GM08714 (cell line): ENCODE results near the gene TPSD1.
"Not testable (repeated sequence)": the region's sequence is repeated elsewhere in the genome, so short reads cannot be mapped to it uniquely, and the experiment has no call there.

Source experiments
- H3K4me3 ChIP-seq: fragments of 200-500 bp; sonication (Bioruptor generic); 2 replicates; pipeline ENCODE4 v1.5.1; 2014; ENCODE audit warnings: mild to moderate bottlenecking, low read length, inconsistent platforms
- ZNF274 ChIP-seq: IDR thresholded peaks from 2 replicates; pipeline ENCODE4 v1.6.1; 2012; ENCODE audit warnings: mild to moderate bottlenecking, low read depth, low read length

TPSD1 gene

DNA sequence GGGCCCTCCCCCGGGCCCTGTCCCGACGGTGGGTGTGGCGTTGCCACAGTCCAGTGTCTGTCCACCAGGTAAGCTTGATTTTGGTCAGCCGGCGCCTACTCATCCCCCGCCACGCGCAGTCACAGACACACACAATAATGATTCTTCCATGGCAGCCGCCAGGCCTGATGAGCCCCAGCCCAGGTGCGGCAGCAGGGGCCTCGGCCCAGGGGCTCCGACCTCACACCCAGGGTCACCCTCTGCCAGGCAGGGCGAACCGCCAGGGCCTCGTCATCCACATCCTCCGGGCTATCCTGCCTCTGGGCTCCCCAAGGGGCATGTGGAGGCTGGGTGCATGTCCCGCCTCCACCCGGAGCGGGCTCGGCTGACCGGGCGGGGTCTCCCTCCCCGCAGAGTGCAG is 38.3 kb upstream of the TPSD1 start:
- no peak for TF ChIP-seq ZNF274
- no peak overlapping the region for H3K4me3 ChIP-seq

DNA sequence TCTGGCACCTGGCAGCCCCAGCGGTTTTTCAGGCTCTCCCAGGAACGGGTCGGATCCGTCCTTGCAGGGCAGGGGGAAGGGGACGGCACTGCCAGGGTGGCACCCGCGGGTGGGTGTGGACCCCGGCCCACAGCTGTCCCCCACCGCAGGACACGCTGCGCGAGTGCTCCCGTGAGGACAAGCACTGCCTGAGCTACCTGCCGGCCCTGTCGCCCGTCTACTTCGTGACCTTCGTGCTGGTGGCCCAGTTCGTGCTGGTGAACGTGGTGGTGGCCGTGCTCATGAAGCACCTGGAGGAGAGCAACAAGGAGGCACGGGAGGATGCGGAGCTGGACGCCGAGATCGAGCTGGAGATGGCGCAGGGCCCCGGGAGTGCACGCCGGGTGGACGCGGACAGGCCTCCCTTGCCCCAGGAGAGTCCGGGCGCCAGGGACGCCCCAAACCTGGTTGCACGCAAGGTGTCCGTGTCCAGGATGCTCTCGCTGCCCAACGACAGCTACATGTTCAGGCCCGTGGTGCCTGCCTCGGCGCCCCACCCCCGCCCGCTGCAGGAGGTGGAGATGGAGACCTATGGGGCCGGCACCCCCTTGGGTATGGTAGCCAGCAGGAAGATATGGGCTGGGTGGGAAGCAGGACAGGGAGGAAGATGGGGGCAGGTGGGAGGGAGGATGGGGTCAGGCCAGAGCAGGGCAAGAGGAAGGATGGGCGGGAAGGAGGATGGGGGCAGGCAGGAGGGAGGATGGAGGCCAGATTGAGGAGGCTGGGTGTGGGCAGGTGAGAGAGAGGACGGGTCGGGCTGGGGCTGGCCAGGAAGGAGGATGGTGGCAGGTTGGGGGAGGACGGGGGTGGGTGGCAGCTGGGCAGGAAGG is 37.6 kb upstream of the TPSD1 start:
- TF ChIP-seq ZNF274: no peak
- no peak overlapping the region for H3K4me3 ChIP-seq

- TF ChIP-seq ZNF274: no peak
- no peak overlapping the region for H3K4me3 ChIP-seq
Observed at GRCh38 chr16:1218930-1219611, 36.8 kb upstream of the TPSD1 start.

DNA sequence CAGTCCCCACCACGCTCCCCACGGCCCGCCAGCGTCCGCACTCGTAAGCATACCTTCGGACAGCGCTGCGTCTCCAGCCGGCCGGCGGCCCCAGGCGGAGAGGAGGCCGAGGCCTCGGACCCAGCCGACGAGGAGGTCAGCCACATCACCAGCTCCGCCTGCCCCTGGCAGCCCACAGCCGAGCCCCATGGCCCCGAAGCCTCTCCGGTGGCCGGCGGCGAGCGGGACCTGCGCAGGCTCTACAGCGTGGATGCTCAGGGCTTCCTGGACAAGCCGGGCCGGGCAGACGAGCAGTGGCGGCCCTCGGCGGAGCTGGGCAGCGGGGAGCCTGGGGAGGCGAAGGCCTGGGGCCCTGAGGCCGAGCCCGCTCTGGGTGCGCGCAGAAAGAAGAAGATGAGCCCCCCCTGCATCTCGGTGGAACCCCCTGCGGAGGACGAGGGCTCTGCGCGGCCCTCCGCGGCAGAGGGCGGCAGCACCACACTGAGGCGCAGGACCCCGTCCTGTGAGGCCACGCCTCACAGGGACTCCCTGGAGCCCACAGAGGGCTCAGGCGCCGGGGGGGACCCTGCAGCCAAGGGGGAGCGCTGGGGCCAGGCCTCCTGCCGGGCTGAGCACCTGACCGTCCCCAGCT is 35.7 kb upstream of the TPSD1 start:
- no peak for TF ChIP-seq ZNF274
- no peak overlapping the region for H3K4me3 ChIP-seq

- no peak for TF ChIP-seq ZNF274
- H3K4me3 ChIP-seq: no peak overlapping the region
Observed at GRCh38 chr16:1220841-1221627, 34.8 kb upstream of the TPSD1 start.

DNA sequence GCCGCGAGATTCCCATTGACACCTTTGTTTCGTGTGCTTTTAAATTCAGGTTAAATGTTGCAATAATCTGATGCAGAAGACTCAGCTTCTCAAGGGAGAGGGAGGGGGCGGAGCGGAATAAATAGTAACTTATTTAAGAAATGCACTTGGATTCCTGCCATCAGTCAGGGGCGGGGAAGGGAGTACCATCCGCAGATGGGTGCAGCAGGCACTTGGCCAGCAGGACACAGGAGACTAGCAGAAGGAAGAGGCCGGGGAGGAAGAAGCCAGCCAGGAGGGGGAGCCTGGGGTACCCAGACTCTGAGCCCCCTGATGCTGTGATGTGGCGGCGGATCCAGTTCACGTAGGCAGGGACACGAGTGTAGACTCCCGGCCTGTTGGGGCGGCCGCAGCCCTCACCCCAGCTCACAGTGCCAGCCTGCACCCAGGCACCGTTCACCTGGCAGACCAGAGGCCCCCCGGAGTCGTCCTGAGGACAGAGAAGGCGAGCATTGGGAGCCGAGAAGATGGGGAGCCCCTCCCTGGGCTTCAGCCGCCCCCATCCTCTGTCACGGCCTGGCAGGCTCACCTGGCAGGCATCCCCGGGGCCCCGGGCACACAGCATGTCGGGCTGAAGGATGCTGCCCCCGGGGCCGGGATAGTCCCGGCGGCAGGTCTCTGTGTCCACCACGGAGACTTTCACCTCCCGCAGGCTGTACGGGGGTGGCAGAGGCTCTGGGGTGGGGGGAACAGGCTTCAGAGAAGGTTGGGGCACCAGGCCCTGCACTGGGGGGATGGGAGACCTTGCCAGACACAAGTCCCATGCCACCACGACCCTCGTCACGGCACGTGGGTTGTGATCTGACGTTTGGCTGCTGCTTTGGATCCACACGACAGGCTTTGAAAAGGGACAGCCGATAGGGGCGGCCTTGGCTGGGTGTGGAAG is 34.0 kb upstream of the TPSD1 start:
- no peak overlapping the region for H3K4me3 ChIP-seq
- no peak for TF ChIP-seq ZNF274

GRCh38 chr16:1222553-1223354 is 33.1 kb upstream of the TPSD1 start:
- TF ChIP-seq ZNF274: no peak
- no peak overlapping the region for H3K4me3 ChIP-seq

DNA sequence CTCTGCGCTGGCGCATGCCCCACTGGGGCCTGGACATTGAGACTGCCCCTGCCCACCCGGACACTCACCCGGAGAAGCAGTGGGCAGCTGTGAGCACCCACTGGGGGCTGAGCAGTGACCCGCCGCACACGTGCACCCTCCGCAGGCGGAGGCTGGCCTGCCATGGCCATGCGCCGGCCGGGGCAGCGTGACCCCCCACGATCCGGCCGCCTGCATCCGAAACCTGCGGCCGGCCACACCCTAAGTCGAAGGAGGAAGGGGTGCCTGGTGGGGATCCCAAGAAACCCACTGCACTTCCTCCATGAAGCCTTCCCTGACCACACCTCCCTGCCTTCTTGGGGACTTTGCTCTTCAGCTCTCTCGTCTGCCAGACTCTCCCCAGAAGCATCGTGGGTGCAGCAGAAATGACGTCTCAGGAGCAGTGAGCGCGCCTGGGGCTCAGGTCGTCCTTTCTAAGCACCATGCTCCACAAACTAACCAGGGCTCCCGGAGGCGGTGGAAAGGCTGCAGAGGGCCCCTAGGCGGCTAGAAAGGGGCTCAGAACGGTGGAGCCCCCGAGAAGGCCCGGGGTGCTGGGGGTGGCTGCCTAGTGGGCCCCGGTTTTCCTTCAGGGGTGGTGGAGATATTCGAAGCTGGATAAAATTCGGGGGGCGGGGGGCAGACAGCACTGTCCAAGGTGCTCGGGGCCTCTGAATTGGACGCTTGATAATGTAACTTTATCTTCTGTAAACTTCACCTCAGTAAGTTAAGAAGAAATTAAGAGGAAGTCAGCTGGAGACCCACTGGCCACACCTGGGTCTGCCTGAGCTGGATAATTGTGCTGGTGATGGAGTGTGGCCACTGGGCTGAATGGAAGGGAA is 32.3 kb upstream of the TPSD1 start:
- TF ChIP-seq ZNF274: no peak

DNA sequence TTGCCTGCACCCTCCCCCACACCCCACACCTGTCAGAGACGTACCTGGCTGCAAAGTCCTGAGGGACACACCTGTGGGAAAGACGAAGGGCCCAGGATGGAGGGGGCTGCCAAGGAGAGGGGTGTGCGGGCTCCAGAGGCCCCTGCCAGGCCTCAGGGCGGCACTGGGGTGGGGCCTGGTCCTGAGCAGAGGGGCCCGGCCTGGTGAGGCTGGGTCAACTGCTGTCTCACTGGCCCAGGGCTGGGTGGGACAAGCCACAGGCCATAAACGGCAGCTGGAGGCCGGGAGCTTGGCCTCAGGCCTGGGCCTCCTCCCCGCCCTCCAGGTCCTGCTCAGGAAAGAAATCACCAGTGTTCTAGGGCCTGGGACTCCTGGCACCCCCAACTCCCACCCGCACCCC is 31.3 kb upstream of the TPSD1 start:
- no peak for TF ChIP-seq ZNF274
- H3K4me3 ChIP-seq: no peak overlapping the region

More for the DNA sequence above, 32.3 kb upstream of the TPSD1 start:
- no peak overlapping the region for H3K4me3 ChIP-seq

GRCh38 chr16:1225051-1225451 is 30.8 kb upstream of the TPSD1 start, which contains the start of gene TPSG1:
Gene TPSG1 (minus strand): TSS chr16:1225268. CDS start chr16:1225252, 16 bp downstream.
- H3K4me3 ChIP-seq: no peak within 1 kb of the TSS
- TF ChIP-seq ZNF274: no peak

GRCh38 chr16:1225728-1226311 is 30.0 kb upstream of the TPSD1 start:
- not testable (repeated sequence) for H3K4me3 ChIP-seq

DNA sequence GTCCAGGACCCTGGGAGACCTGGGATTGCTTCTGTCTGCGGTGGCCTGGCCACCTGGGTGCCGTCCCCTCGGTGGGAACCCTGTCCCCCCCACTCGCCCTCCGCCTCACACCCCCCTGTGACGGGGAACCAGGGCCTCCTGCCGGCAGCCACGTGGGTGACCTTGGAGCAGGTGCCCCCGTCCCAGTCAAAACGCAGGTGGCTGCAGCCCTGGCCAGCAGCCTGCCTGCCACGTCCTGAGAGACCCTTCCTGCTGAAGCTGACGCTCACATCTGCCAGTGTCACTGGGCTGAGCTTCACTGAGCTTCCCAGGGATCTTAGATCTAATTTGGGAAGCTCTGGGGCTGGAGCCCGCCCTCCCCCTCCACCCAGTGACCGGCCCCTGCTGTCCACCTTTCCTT is 29.2 kb upstream of the TPSD1 start:
- H3K4me3 ChIP-seq: not testable (repeated sequence)

- not testable (repeated sequence) for H3K4me3 ChIP-seq
Observed at GRCh38 chr16:1228227-1228626, 27.6 kb upstream of the TPSD1 start.

DNA sequence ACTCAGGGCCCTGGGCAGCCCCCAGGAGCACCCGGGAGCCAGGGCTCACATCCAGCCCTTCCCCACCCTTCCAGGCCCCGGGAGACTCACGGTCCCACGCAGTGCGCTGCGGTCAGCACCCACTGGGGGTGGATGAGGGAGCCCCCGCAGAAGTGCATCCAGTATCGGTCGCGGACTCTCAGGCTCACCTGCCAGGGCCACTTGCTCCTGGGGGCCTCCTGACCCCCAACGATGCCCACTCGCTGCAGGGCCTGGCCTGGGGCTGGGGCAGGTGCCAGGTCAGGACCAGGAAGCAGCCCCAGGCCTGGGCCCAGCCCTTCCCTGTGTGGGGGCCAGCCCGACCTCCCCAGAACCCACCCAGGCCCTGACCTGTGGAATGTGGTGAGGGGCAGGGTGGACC is 26.4 kb upstream of the TPSD1 start:
- H3K4me3 ChIP-seq: not testable (repeated sequence)

DNA sequence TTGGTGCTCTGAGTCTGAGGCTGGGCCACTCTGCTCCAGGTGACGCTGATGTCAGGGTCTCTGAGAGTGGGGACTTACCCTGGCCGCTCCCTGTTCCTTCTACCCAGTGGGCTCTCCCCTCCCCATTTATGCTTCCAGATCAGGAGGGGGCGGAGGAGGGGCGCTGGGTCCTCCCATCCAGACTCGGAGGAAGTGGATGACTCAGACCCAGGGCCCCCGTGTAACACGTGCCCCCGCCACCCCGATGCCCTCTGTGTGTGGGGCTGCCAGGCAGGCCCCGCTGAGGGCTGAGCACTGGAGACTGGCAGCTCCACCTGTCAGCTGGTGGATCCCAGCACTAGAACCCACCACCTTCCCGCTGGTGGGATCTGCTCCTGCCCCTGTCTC is 25.8 kb upstream of the TPSD1 start, which contains the start of gene TPSB2:
TSS of gene TPSB2 (minus strand) at position 101 of the 387 bp plus-strand sequence. CDS start 233 bp downstream, outside the sequence.
- not testable (repeated sequence) for H3K4me3 ChIP-seq

GRCh38 chr16:1230471-1231212 is 25.2 kb upstream of the TPSD1 start:
- not testable (repeated sequence) for H3K4me3 ChIP-seq

DNA sequence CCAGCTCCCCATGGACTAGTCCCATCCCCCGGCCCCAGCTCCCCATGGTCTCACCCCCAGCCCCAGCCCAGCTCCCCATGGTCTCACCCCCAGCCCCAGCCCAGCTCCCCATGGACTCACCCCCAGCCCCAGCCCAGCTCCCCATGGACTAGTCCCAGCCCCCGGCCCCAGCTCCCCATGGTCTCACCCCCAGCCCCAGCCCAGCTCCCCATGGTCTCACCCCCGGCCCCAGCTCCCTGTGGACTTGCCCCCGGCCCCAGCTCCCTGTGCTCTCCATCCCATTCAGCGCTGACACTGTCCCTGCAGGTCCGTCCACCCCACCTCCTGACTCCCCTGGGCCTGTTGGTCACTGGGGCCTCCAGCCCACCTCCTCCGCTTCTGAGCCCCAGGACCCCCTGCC is 24.6 kb upstream of the TPSD1 start:
- H3K4me3 ChIP-seq: not testable (repeated sequence)
